ENCODE data around the gene ADAM17. TPM values are rescaled to one million over a fixed set of nuclear protein-coding genes. Genes with fewer than 3 reads are reported as not detected.
"Not testable (repeated sequence)": the region's sequence is repeated elsewhere in the genome, so short reads cannot be mapped to it uniquely, and the experiment has no call there.

The ADAM17 gene
- total RNA-seq, 4 donors from 2014 or later, result 12.9 to 17.7 (median 14.9) TPM

DNA sequence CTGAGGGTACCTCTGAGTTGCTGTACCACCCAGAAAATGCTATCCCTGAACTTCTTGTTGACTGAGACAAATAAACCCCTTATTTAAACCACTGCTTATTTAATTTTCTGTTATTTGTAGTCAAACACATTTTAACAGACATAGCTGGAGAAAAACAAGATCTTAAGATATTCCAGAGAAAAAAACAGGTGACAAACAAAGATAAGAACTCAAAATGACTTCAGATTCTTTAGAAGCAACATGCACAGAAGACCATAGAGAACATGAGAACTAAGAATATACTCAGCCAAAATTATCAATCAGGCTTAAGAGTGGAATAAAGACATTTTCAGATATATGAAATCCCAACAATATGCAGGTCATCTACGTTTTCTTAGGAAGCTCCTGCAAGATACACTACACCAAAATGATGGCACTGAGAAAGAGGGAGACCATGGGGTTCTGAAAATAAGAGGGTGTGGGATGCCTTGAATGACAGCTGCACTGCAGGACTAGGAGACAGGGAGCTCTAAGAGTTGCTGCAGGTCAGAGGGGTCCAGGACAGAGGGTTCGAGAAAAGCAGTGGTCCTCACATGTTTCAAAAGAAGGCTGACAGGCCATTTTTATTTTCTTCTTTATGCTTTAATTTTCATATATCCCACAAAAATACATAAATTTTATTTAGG, 38.4 kb downstream of the ADAM17 start:
- Histone ChIP-seq H3K27me3 (no peaks in the 10 kb centered on the region), H3K4me1 (no peaks in the 10 kb centered on the region), H3K4me3 (no peak overlapping the region), H3K9me3 (no peaks in the 10 kb centered on the region), H3K36me3 (peaks cover 25 to 91% (median 71%) of the 10 kb centered on the region in 4 donors), H3K27ac (replicated peaks in 1 of 4) (no peak overlapping the region)
- intact Hi-C loops (cut with DNase I), result no loop called here
- WGBS, result 85% methylated on average over 2 of the region's 2 CpGs
- DNase-seq (ENCODE audit: extremely low spot score), result no peak
- TF ChIP-seq POLR2A (IDR thresholded peaks at IDR 0.05; ENCODE audit: low read depth) (no peak), EP300 (IDR thresholded peaks at IDR 0.05) (no peak), POLR2AphosphoS5 (IDR thresholded peaks at IDR 0.05) (no peak)

GRCh38 chr2:9513946-9514345, 41.7 kb downstream of the ADAM17 start:
- H3K9me3 ChIP-seq; H3K4me3 ChIP-seq; H3K4me1 ChIP-seq; DNase-seq (ENCODE audit: extremely low spot score); H3K27ac ChIP-seq (replicated peaks in 1 of 4); intact Hi-C loops (cut with DNase I); H3K27me3 ChIP-seq: not testable (repeated sequence)
- peaks cover 9 to 72% (median 56%) of the 10 kb centered on the region in 4 donors for H3K36me3 ChIP-seq
- 93% methylated on average over 3 of the region's 3 CpGs for WGBS

- 24% methylated on average over 1 of the region's 1 CpG for WGBS
- no peak overlapping the region for H3K4me3 ChIP-seq
- no peak for TF ChIP-seq EP300 (IDR thresholded peaks at IDR 0.05)
- TF ChIP-seq POLR2A (IDR thresholded peaks at IDR 0.05; ENCODE audit: low read depth), result no peak
- TF ChIP-seq POLR2AphosphoS5 (IDR thresholded peaks at IDR 0.05), result no peak
- TF ChIP-seq CTCF (IDR thresholded peaks at IDR 0.05), result no peak
- no peak overlapping the region for H3K27ac ChIP-seq (replicated peaks in 1 of 4)
- H3K27me3 ChIP-seq, result no peaks in the 10 kb centered on the region
- H3K4me1 ChIP-seq, result no peaks in the 10 kb centered on the region
- intact Hi-C loops (cut with DNase I), result no loop called here
- peak; percentile 34 for DNase-seq (ENCODE audit: extremely low spot score)
- H3K9me3 ChIP-seq, result no peaks in the 10 kb centered on the region
- peaks cover 13 to 72% (median 52%) of the 10 kb centered on the region in 4 donors for H3K36me3 ChIP-seq
Observed at GRCh38 chr2:9508931-9509330, 46.7 kb downstream of the ADAM17 start.

- intact Hi-C loops (cut with DNase I), result no loop called here
- WGBS, result 46% methylated on average over 1 of the region's 1 CpG
- H3K36me3 ChIP-seq, result peaks cover 35 to 79% (median 58%) of the 10 kb centered on the region in 4 donors
Observed at GRCh38 chr2:9498210-9498609, 57.4 kb downstream of the ADAM17 start.

GRCh38 chr2:9497017-9497416, 58.6 kb downstream of the ADAM17 start:
- intact Hi-C loops (cut with DNase I), result no loop called here
- WGBS, result 90% methylated on average over 4 of the region's 4 CpGs
- Histone ChIP-seq H3K36me3 (peaks cover 46 to 80% (median 64%) of the 10 kb centered on the region in 4 donors), H3K27me3 (no peaks in the 10 kb centered on the region), H3K27ac (replicated peaks in 1 of 4) (no peak overlapping the region), H3K4me3 (no peak overlapping the region), H3K9me3 (no peaks in the 10 kb centered on the region), H3K4me1 (peaks cover 0 to 12% (median 10%) of the 10 kb centered on the region in 4 donors)
- TF ChIP-seq POLR2AphosphoS5 (IDR thresholded peaks at IDR 0.05) (no peak), EP300 (IDR thresholded peaks at IDR 0.05) (no peak), CTCF (IDR thresholded peaks at IDR 0.05) (no peak), POLR2A (IDR thresholded peaks at IDR 0.05; ENCODE audit: low read depth) (no peak)
- no peak for DNase-seq (ENCODE audit: extremely low spot score)

More at GRCh38 chr2:9498210-9498609, 57.4 kb downstream of the ADAM17 start:
- Histone ChIP-seq H3K4me1 (peaks cover 0 to 12% (median 10%) of the 10 kb centered on the region in 4 donors), H3K27ac (replicated peaks in 1 of 4) (no peak overlapping the region), H3K27me3 (no peaks in the 10 kb centered on the region), H3K9me3 (no peaks in the 10 kb centered on the region), H3K4me3 (no peak overlapping the region)
- peak; percentile 1 for DNase-seq (ENCODE audit: extremely low spot score)
- no peak for TF ChIP-seq POLR2AphosphoS5 (IDR thresholded peaks at IDR 0.05)
- TF ChIP-seq EP300 (IDR thresholded peaks at IDR 0.05), result no peak
- no peak for TF ChIP-seq CTCF (IDR thresholded peaks at IDR 0.05)

Data from esophagus muscularis mucosa (tissue), 4 donors.